Smooth muscle cell (in vitro differentiated cells): ENCODE data around the gene SLC15A1. TPM values are rescaled to one million over a fixed set of nuclear protein-coding genes. Genes with fewer than 3 reads are reported as not detected.

Experiments used
- DNase-seq: peaks from one replicate; lab custom pipeline; 2025; ENCODE audit not compliant: unreplicated experiment; lab: John Stamatoyannopoulos, UW
- H2AFZ ChIP-seq: fragments of 200-600 bp; sonication (generic); 2 replicates; pipeline ENCODE4 v1.6.0; 2016; ENCODE audit warnings: antibody characterized with exemption, low read depth, mild to moderate bottlenecking
- H3F3A ChIP-seq: fragments of 200-600 bp; sonication (generic); 2 replicates; pipeline ENCODE4 v1.6.0; 2017; ENCODE audit warnings: antibody characterized with exemption, low read depth
- H3K27ac ChIP-seq: fragments of 200-600 bp; sonication (generic); 2 replicates; pipeline ENCODE4 v1.5.1; 2016; ENCODE audit warnings: low read depth, mild to moderate bottlenecking
- H3K27me3 ChIP-seq: fragments of 200-600 bp; sonication (generic); 2 replicates; pipeline ENCODE4 v1.6.1; 2016; ENCODE audit warnings: low read depth, mild to moderate bottlenecking
- H3K36me3 ChIP-seq: fragments of 200-600 bp; sonication (generic); 2 replicates; pipeline ENCODE4 v1.5.1; 2016; ENCODE audit warnings: low read depth
- H3K4me1 ChIP-seq: fragments of 200-600 bp; sonication (generic); 2 replicates; pipeline ENCODE4 v1.5.1; 2016; ENCODE audit warnings: low read depth
- H3K4me2 ChIP-seq: fragments of 200-600 bp; sonication (generic); 2 replicates; pipeline ENCODE4 v1.6.0; 2016; ENCODE audit warnings: mild to moderate bottlenecking
- H3K4me3 ChIP-seq: fragments of 200-600 bp; sonication (generic); 2 replicates; pipeline ENCODE4 v1.5.1; 2016; ENCODE audit warnings: mild to moderate bottlenecking
- H3K79me2 ChIP-seq: fragments of 200-600 bp; sonication (generic); 2 replicates; pipeline ENCODE4 v1.6.0; 2016; ENCODE audit warnings: low read depth, mild to moderate bottlenecking
- H3K9ac ChIP-seq: fragments of 200-600 bp; sonication (generic); 2 replicates; pipeline ENCODE4 v1.6.0; 2016; ENCODE audit warnings: low read depth
- H3K9me3 ChIP-seq: fragments of 200-600 bp; sonication (generic); replicated peaks from 2 replicates; pipeline ENCODE4 v1.5.1; 2016; ENCODE audit warnings: low read depth
- H4K20me1 ChIP-seq: fragments of 200-600 bp; sonication (generic); 2 replicates; pipeline ENCODE4 v1.6.0; 2016; ENCODE audit warnings: low read depth
- WGBS: methylation state at CpG from one replicate; pipeline ENCODE4 v1.1.7; 2016; ENCODE audit warnings: low lambda C conversion rate; 5-methylcytosine and 5-hydroxymethylcytosine counted together
- polyA plus RNA-seq: library from polyadenylated mRNA; unstranded; fragments of >200 nt; fragmentation: Nextera tagmentation; extraction: Ambion mirVana; gene quantifications from 2 replicates; pipeline ENCODE4 v1.2.1, GENCODE V29; 2016
- total RNA-seq: library from RNA; depleted of rRNA; stranded (reverse); fragments of >200 nt; gene quantifications from 2 replicates; pipeline ENCODE4 v1.2.3, GENCODE V29; 2014
- TF ChIP-seq, protein P1 (sequence below): fragments of 200-600 bp; sonication (generic); IDR thresholded peaks from 2 replicates; pipeline ENCODE4 v1.5.1; 2017; ENCODE audit warnings: borderline replicate concordance, mild to moderate bottlenecking, antibody characterized with exemption; ENCODE audit not compliant: insufficient read depth, poor library complexity, severe bottlenecking

The SLC15A1 gene
- total and polyA plus RNA-seq, 2 experiments from 2014 or later: 0.13 to 0.31 TPM

DNA sequence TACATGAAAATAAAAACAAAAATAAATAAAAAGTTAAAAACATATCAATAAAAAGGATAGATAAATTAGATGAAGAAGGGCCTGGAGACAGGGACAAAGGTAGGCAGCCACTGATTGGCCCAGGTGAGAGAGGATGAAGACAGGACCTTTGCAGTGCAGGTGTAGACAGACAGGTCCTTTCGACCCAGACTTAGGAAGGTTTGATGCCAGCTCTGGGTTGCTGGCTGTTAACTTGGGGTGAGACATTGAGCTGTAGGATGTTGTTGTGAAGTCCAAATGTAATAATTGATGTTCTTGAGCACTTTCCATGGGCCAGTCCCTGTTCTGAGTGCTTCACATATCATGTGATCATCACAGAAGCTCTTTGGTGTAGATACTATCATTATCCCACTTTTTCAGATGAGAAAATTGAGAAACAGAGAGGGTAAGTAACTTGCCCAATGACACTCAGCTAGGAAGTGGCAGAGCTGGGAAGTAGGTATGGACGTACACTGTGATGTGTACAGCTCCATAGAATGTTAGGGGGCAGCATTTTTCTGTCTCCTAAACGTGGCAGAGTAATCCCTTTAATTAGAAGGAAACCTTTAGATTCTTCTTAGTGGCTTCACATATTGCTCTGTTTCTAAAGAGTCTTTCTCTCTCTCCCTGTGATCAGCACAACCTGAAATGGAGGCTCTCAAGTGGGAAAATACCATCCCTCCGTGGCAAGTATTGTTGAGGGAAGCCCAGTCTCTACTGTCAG lies 99.6 kb downstream of the SLC15A1 start:
- no peak for DNase-seq
- WGBS: 46% methylated on average over 4 of the region's 4 CpGs
- H3K36me3 ChIP-seq: no peaks in the 10 kb centered on the region
- no peaks in the 10 kb centered on the region for H3K4me1 ChIP-seq
- H3K9ac ChIP-seq: no peak overlapping the region
- H3K9me3 ChIP-seq: no peaks in the 10 kb centered on the region
- no peak overlapping the region for H3K4me3 ChIP-seq
- no peaks in the 10 kb centered on the region for H4K20me1 ChIP-seq
- TF ChIP-seq, protein P1, sequence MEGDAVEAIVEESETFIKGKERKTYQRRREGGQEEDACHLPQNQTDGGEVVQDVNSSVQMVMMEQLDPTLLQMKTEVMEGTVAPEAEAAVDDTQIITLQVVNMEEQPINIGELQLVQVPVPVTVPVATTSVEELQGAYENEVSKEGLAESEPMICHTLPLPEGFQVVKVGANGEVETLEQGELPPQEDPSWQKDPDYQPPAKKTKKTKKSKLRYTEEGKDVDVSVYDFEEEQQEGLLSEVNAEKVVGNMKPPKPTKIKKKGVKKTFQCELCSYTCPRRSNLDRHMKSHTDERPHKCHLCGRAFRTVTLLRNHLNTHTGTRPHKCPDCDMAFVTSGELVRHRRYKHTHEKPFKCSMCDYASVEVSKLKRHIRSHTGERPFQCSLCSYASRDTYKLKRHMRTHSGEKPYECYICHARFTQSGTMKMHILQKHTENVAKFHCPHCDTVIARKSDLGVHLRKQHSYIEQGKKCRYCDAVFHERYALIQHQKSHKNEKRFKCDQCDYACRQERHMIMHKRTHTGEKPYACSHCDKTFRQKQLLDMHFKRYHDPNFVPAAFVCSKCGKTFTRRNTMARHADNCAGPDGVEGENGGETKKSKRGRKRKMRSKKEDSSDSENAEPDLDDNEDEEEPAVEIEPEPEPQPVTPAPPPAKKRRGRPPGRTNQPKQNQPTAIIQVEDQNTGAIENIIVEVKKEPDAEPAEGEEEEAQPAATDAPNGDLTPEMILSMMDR: no peak
- no peak overlapping the region for H3K27ac ChIP-seq
- H2AFZ ChIP-seq: peak overlapping the region; percentile 87
- H3K27me3 ChIP-seq: no peaks in the 10 kb centered on the region
- H3K79me2 ChIP-seq: no peaks in the 10 kb centered on the region
- peaks cover 4% of the 10 kb centered on the region for H3F3A ChIP-seq
- H3K4me2 ChIP-seq: peak overlapping the region; percentile 69

DNA sequence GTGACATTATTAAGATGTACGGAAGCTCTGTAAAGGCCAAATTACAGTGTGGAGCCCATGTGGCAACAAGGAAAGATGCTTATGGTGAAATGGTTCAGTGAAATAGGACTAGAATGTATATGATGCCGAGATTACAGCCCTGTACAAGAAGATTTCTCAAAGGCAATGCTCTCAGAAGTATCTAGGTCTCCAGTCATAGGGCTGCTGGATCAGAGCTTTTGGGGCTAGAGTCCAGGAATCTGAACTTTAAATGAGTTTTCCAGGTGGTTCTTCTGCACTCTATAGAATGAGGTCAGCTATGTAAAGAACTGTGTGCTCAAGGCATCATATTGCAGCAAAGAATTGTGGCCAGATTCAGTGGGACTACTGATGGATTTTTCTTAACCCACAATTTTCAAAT lies 100.2 kb downstream of the SLC15A1 start:
- Histone ChIP-seq H3K27me3 (no peaks in the 10 kb centered on the region), H3K27ac (no peak overlapping the region), H3K79me2 (no peaks in the 10 kb centered on the region), H3K4me2 (no peak overlapping the region), H4K20me1 (no peaks in the 10 kb centered on the region), H3K4me1 (no peaks in the 10 kb centered on the region), H3K9ac (no peak overlapping the region), H3K4me3 (no peak overlapping the region), H3K9me3 (no peaks in the 10 kb centered on the region), H3F3A (no peaks in the 10 kb centered on the region), H3K36me3 (no peaks in the 10 kb centered on the region), H2AFZ (no peak overlapping the region)
- TF ChIP-seq, protein P1: no peak
- WGBS: 59% methylated on average over 2 of the region's 2 CpGs
- DNase-seq: no peak

DNA sequence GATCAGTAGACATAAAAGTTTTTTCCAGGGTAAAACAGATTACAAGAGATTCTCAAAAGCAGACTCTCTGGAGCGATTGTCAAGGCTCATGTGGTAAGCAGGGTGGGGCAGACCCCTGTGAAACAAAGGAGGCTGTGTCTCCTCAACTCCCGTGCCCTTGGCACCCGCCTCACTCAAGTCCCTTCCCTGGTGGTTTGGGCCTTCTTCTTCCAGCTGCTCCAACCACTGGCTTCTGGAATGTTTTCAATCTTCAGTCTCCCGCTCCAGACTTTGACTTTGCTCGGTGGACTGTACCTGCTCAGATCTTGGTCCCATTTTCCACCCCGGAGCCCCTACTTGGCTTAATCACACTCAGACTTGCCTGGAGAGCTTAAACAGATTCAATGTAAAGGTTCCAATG lies 100.7 kb downstream of the SLC15A1 start:
- no peak overlapping the region for H3K27ac ChIP-seq
- H3F3A ChIP-seq: no peaks in the 10 kb centered on the region
- H3K27me3 ChIP-seq: no peaks in the 10 kb centered on the region
- no peaks in the 10 kb centered on the region for H3K79me2 ChIP-seq
- no peaks in the 10 kb centered on the region for H4K20me1 ChIP-seq
- TF ChIP-seq, protein P1: no peak
- no peak overlapping the region for H3K4me2 ChIP-seq
- 86% methylated on average over 6 of the region's 6 CpGs for WGBS
- H3K9me3 ChIP-seq: no peaks in the 10 kb centered on the region
- H2AFZ ChIP-seq: no peak overlapping the region
- no peak overlapping the region for H3K9ac ChIP-seq
- no peak overlapping the region for H3K4me3 ChIP-seq
- no peaks in the 10 kb centered on the region for H3K36me3 ChIP-seq
- no peak for DNase-seq
- H3K4me1 ChIP-seq: no peaks in the 10 kb centered on the region
